ENCODE measurements around the gene ABHD17C.

DNA sequence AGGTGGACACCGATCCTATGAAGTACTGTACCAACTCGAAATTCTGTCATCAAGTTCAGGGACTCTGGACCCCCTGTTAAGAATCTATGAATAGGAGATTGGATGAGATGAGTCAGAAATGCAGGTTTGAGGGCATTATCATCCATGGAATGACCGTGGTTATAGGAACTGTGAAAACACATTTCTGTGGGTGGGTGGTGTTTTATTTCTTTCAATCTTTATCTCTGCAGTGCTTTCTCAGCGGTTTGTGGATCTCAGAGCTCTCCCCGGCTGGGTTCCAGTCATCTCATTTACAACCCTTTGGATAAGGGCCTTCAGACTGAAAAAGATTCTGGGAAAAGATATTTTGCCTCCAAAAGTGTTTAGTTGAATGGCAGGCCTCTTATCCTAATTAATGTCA is 5.4 kb upstream of the ABHD17C start:
- TF ChIP-seq CTCF (IDR thresholded peaks at IDR 0.05) (no peak), POLR2A (IDR thresholded peaks at IDR 0.05) (no peak), POLR2AphosphoS5 (IDR thresholded peaks at IDR 0.05; ENCODE audit: insufficient read depth in 1 of 2, low read depth in 1 of 2) (no peak)

All from vagina (tissue), 2 donors.